ENCODE data around the gene MPI.

The MPI gene

GRCh38 chr15:74866090-74866489 lies 23.8 kb upstream of the MPI start:
- Histone ChIP-seq H3K4me1 (ENCODE audit: control insufficient read depth in 1 of 2, insufficient read depth in 2 of 2, low read length in 2 of 2) (peaks cover 29 to 34% of the 10 kb centered on the region in 2 donors), H3K36me3 (ENCODE audit: control insufficient read depth in 1 of 2, insufficient read depth in 2 of 2, low read length in 2 of 2) (peaks cover 0 to 6% of the 10 kb centered on the region in 2 donors), H3K4me3 (ENCODE audit: low read depth in 1 of 2, low read length in 2 of 2) (no peak overlapping the region), H3K9me3 (ENCODE audit: control insufficient read depth in 1 of 2, low read length in 2 of 2) (no peaks in the 10 kb centered on the region), H3K27me3 (ENCODE audit: low read depth, low read length) (no peaks in the 10 kb centered on the region), H3K27ac (ENCODE audit: low read length) (no peak overlapping the region)

GRCh38 chr15:74867466-74868038 lies 22.3 kb upstream of the MPI start:
- peak overlapping the region; percentile 88 for H3K27ac ChIP-seq (ENCODE audit: low read length)
- H3K36me3 ChIP-seq (ENCODE audit: control insufficient read depth in 1 of 2, insufficient read depth in 2 of 2, low read length in 2 of 2): peaks cover 0 to 6% of the 10 kb centered on the region in 2 donors
- H3K4me1 ChIP-seq (ENCODE audit: control insufficient read depth in 1 of 2, insufficient read depth in 2 of 2, low read length in 2 of 2): peaks cover 29 to 48% of the 10 kb centered on the region in 2 donors
- H3K4me3 ChIP-seq (ENCODE audit: low read depth in 1 of 2, low read length in 2 of 2): no peak overlapping the region
- no peaks in the 10 kb centered on the region for H3K27me3 ChIP-seq (ENCODE audit: low read depth, low read length)
- no peaks in the 10 kb centered on the region for H3K9me3 ChIP-seq (ENCODE audit: control insufficient read depth in 1 of 2, low read length in 2 of 2)

- Histone ChIP-seq H3K4me3 (ENCODE audit: low read depth in 1 of 2, low read length in 2 of 2) (no peak overlapping the region), H3K36me3 (ENCODE audit: control insufficient read depth in 1 of 2, insufficient read depth in 2 of 2, low read length in 2 of 2) (peaks cover 0 to 6% of the 10 kb centered on the region in 2 donors), H3K27me3 (ENCODE audit: low read depth, low read length) (no peaks in the 10 kb centered on the region), H3K27ac (ENCODE audit: low read length) (peak overlapping the region; percentile 88), H3K9me3 (ENCODE audit: control insufficient read depth in 1 of 2, low read length in 2 of 2) (no peaks in the 10 kb centered on the region), H3K4me1 (ENCODE audit: control insufficient read depth in 1 of 2, insufficient read depth in 2 of 2, low read length in 2 of 2) (peaks cover 29 to 48% of the 10 kb centered on the region in 2 donors)
Measured at GRCh38 chr15:74868059-74868458, 21.8 kb upstream of the MPI start.

DNA sequence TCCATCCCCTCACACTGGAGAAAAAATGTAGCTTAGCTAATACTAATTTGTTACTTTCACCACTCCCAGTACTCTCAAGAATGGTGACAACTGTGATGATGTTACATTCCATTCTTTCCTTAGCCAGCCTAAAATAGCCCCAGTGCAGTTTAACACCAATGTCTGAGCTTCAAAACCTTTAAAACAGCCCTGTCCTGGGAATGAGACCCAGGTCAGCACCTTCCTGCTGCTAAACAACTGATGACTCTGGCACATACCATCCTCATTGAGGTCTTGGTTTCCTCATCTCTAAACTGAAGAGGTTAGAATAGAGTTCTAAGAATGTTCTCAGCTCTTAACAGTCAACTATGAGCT lies 20.5 kb upstream of the MPI start:
- H3K27me3 ChIP-seq (ENCODE audit: low read depth, low read length): no peaks in the 10 kb centered on the region
- peaks cover 0 to 6% of the 10 kb centered on the region in 2 donors for H3K36me3 ChIP-seq (ENCODE audit: control insufficient read depth in 1 of 2, insufficient read depth in 2 of 2, low read length in 2 of 2)
- H3K27ac ChIP-seq (ENCODE audit: low read length): peak overlapping the region; percentile 88
- peaks cover 29 to 52% of the 10 kb centered on the region in 2 donors for H3K4me1 ChIP-seq (ENCODE audit: control insufficient read depth in 1 of 2, insufficient read depth in 2 of 2, low read length in 2 of 2)
- no peaks in the 10 kb centered on the region for H3K9me3 ChIP-seq (ENCODE audit: control insufficient read depth in 1 of 2, low read length in 2 of 2)
- peak overlapping the region in 1 of 2 donors; percentile 50 for H3K4me3 ChIP-seq (ENCODE audit: low read depth in 1 of 2, low read length in 2 of 2)

- H3K27ac ChIP-seq (ENCODE audit: low read length): peak overlapping the region; percentile 88
- H3K4me1 ChIP-seq (ENCODE audit: control insufficient read depth in 1 of 2, insufficient read depth in 2 of 2, low read length in 2 of 2): peaks cover 29 to 52% of the 10 kb centered on the region in 2 donors
- H3K4me3 ChIP-seq (ENCODE audit: low read depth in 1 of 2, low read length in 2 of 2): peak overlapping the region in 1 of 2 donors; percentile 50
- no peaks in the 10 kb centered on the region for H3K9me3 ChIP-seq (ENCODE audit: control insufficient read depth in 1 of 2, low read length in 2 of 2)
- H3K36me3 ChIP-seq (ENCODE audit: control insufficient read depth in 1 of 2, insufficient read depth in 2 of 2, low read length in 2 of 2): peaks cover 0 to 6% of the 10 kb centered on the region in 2 donors
- no peaks in the 10 kb centered on the region for H3K27me3 ChIP-seq (ENCODE audit: low read depth, low read length)
Measured at GRCh38 chr15:74869726-74870407, 20.0 kb upstream of the MPI start.

DNA sequence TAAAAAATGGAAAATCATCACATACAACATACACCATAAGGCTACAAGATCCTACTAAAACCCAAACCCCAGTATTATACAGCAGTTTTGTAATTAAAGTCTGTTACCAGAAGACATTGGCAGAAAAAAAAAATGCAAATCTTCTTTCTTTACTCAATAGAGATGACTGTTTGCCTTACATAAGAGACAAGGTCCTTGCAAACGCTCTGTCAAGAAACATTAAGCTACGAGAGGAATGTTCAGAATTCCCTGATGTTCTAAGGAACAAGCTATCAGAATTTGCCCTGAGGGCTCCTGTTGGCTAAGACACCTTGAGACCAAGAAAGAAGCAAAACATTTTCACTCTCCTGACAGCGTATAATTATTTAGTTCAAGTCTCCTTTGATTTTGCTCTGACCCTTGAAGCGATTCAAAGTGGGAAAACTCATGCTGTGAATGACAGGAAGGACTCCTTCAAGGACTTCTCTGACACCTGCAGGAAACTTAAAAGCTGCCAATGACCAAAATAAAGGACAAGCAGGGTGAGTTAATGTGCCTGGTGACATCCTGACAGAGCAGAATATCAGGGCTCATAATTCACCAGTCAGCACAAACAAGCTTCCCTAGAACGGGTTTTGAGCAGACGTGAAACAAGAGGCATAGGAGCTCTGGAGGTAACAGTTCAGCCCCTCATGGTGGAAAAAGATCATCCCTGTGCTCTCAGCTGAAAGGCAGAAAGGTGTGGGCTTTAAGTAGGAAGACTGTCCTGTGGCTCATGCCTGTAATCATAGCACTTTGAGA lies 19.2 kb upstream of the MPI start:
- peaks cover 29 to 52% of the 10 kb centered on the region in 2 donors for H3K4me1 ChIP-seq (ENCODE audit: control insufficient read depth in 1 of 2, insufficient read depth in 2 of 2, low read length in 2 of 2)
- peak overlapping the region; percentile 88 for H3K27ac ChIP-seq (ENCODE audit: low read length)
- peaks cover 0 to 6% of the 10 kb centered on the region in 2 donors for H3K36me3 ChIP-seq (ENCODE audit: control insufficient read depth in 1 of 2, insufficient read depth in 2 of 2, low read length in 2 of 2)
- H3K9me3 ChIP-seq (ENCODE audit: control insufficient read depth in 1 of 2, low read length in 2 of 2): no peaks in the 10 kb centered on the region
- no peaks in the 10 kb centered on the region for H3K27me3 ChIP-seq (ENCODE audit: low read depth, low read length)
- peak overlapping the region in 1 of 2 donors; percentile 50 for H3K4me3 ChIP-seq (ENCODE audit: low read depth in 1 of 2, low read length in 2 of 2)

- peaks cover 22 to 52% of the 10 kb centered on the region in 2 donors for H3K4me1 ChIP-seq (ENCODE audit: control insufficient read depth in 1 of 2, insufficient read depth in 2 of 2, low read length in 2 of 2)
- peaks cover 0 to 6% of the 10 kb centered on the region in 2 donors for H3K36me3 ChIP-seq (ENCODE audit: control insufficient read depth in 1 of 2, insufficient read depth in 2 of 2, low read length in 2 of 2)
- H3K4me3 ChIP-seq (ENCODE audit: low read depth in 1 of 2, low read length in 2 of 2): peak overlapping the region; percentile 88 to 94
- H3K9me3 ChIP-seq (ENCODE audit: control insufficient read depth in 1 of 2, low read length in 2 of 2): no peaks in the 10 kb centered on the region
- H3K27ac ChIP-seq (ENCODE audit: low read length): peak overlapping the region; percentile 94
- no peaks in the 10 kb centered on the region for H3K27me3 ChIP-seq (ENCODE audit: low read depth, low read length)
Measured at GRCh38 chr15:74872702-74873035, 17.2 kb upstream of the MPI start.

DNA sequence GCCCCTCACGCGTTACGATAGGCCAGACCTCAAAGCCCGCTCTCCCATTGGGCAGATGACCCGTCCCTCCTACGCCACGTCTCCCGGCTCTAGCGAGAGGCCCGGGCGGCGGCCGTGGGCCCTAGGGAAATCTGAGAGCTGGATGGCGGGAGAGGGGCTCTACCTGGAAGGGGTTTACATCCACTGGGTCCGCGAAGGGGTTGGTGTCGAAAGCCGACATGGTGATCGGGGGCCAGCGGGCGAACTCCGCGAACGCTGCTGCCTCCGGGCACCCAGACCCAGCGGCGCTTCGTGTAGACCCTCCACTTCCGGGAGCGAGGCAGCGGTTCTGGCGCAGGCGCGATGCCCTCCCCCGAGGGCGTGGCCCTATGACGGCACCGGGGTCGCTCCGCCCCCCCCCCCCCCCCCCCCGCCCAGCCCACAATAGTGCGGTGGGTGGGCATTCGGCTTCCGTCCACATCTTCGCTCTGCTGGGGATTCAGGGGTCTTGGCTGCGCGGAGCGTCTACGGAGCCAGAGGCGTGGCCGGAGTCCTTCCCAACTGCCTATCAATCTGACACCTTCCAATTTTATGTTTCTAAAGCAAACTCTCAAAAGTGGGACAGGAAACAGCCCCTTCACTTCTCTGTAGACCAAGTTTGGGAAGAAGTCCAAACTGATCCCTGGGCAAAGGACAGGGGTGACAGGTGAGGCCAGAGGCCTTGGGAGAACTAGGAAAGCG lies 16.6 kb upstream of the MPI start, which contains the start of gene SCAMP2:
Gene SCAMP2 (minus strand): TSS at position 330 of the 720 bp plus-strand sequence. CDS start 110 bp downstream, at position 220.
- no peaks in the 10 kb centered on the region for H3K27me3 ChIP-seq (ENCODE audit: low read depth, low read length)
- H3K4me1 ChIP-seq (ENCODE audit: control insufficient read depth in 1 of 2, insufficient read depth in 2 of 2, low read length in 2 of 2): peaks cover 21 to 47% of the 10 kb centered on the region in 2 donors
- H3K4me3 ChIP-seq (ENCODE audit: low read depth in 1 of 2, low read length in 2 of 2): peak within 1 kb of the TSS; percentile 88 to 94
- peak within 1 kb of the TSS; percentile 94 for H3K27ac ChIP-seq (ENCODE audit: low read length)
- peaks cover 0 to 6% of the 10 kb centered on the region in 2 donors for H3K36me3 ChIP-seq (ENCODE audit: control insufficient read depth in 1 of 2, insufficient read depth in 2 of 2, low read length in 2 of 2)
- no peaks in the 10 kb centered on the region for H3K9me3 ChIP-seq (ENCODE audit: control insufficient read depth in 1 of 2, low read length in 2 of 2)

- peaks cover 0 to 6% of the 10 kb centered on the region in 2 donors for H3K36me3 ChIP-seq (ENCODE audit: control insufficient read depth in 1 of 2, insufficient read depth in 2 of 2, low read length in 2 of 2)
- peaks cover 18 to 40% of the 10 kb centered on the region in 2 donors for H3K4me1 ChIP-seq (ENCODE audit: control insufficient read depth in 1 of 2, insufficient read depth in 2 of 2, low read length in 2 of 2)
- H3K27ac ChIP-seq (ENCODE audit: low read length): peak overlapping the region; percentile 94
- no peaks in the 10 kb centered on the region for H3K27me3 ChIP-seq (ENCODE audit: low read depth, low read length)
- peak overlapping the region; percentile 76 to 88 for H3K4me3 ChIP-seq (ENCODE audit: low read depth in 1 of 2, low read length in 2 of 2)
- no peaks in the 10 kb centered on the region for H3K9me3 ChIP-seq (ENCODE audit: control insufficient read depth in 1 of 2, low read length in 2 of 2)
Measured at GRCh38 chr15:74873756-74874424, 16.0 kb upstream of the MPI start.

DNA sequence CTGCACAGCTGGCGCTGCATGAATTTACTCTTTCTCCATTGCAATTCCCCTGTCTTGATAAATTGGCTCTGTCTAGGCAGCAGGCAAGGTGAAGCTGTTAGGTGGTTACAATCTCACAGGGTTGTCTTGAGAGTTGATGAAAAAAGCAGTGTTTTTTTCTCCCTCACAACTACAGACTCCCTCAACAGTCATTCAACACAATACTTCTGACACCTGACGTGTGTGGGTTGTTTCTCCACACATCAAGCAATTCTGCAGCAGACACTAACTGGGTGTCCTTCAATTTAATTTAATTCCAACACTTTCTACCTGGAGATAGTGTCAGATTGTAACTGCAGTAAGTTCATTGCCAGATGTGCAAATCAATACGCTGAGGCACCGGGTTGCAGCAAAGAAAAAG lies 11.6 kb upstream of the MPI start:
- no peak overlapping the region for H3K27ac ChIP-seq (ENCODE audit: low read length)
- peaks cover 0 to 4% of the 10 kb centered on the region in 2 donors for H3K4me1 ChIP-seq (ENCODE audit: control insufficient read depth in 1 of 2, insufficient read depth in 2 of 2, low read length in 2 of 2)
- H3K9me3 ChIP-seq (ENCODE audit: control insufficient read depth in 1 of 2, low read length in 2 of 2): no peaks in the 10 kb centered on the region
- H3K36me3 ChIP-seq (ENCODE audit: control insufficient read depth in 1 of 2, insufficient read depth in 2 of 2, low read length in 2 of 2): no peaks in the 10 kb centered on the region
- no peak overlapping the region for H3K4me3 ChIP-seq (ENCODE audit: low read depth in 1 of 2, low read length in 2 of 2)
- H3K27me3 ChIP-seq (ENCODE audit: low read depth, low read length): no peaks in the 10 kb centered on the region

Measured in muscle layer of duodenum (tissue), 2 donors.